GM12878 (cell line): ENCODE data around the gene CST6.

Experiments used
- HDAC2 ChIP-seq: fragments of 200-600 bp; sonication (generic); IDR thresholded peaks from 2 replicates; pipeline ENCODE4 v1.6.1; 2017
- MEF2B ChIP-seq: fragments of 450-650 bp; IDR thresholded peaks from 2 replicates; pipeline ENCODE4 v1.6.1; 2018; ENCODE audit warnings: mild to moderate bottlenecking, moderate library complexity; ENCODE audit not compliant: partially characterized antibody, poor library complexity, severe bottlenecking
- POLR2A ChIP-seq: IDR thresholded peaks from 2 replicates; pipeline ENCODE4 v1.6.1; 2011; ENCODE audit warnings: low read depth, mild to moderate bottlenecking, low read length
- RAD21 ChIP-seq: IDR thresholded peaks from 2 replicates; pipeline ENCODE4 v1.6.1; 2011; ENCODE audit warnings: mild to moderate bottlenecking, low read depth, low read length, moderate library complexity; ENCODE audit not compliant: insufficient read depth
- SRF ChIP-seq, 2 experiments: IDR thresholded peaks; 2 replicates each; pipeline ENCODE4 v1.6.1; 2011; ENCODE audit warnings: low read depth in 2 of 2, low read length in 2 of 2, mild to moderate bottlenecking in 1 of 2, moderate library complexity in 1 of 2

DNA sequence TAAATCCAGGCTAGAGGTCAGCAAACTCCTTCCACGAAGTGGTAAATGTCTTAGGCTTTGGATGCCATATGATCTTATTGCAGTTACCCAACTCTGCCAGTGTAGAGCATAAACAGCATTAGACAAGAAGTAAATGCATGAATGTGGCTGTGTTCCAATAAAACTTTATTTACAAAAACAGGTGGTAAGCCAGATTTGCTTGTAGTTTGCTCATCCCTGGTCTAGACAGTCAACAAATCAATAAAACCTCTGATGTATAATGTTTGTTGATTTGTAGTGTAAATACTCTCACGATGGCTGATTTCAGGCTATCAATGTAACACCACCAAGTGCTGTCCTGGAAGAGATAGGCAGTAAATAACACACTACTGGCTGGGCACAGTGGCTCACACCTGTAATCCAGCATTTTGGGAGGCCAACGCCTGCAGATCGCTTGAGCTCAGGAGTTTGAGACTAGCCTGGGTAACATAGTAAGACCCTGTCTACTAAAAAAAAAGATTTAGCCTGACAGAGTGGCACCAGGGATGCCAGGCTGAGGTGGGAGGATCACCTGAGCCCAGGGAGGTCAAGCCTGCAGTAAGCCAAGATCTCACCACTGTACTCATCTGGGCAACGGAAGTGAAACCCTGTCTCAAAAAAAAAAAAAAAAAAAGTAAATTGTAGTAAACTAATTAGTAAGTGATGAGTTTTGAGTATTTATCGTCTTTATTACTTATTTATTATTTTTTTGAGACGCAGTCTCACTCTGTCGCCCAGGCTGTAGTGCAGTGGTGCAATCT is 21.3 kb downstream of the CST6 start:
- TF ChIP-seq HDAC2 (no peak), MEF2B (no peak), POLR2A (no peak), RAD21 (no peak), SRF (IDR thresholded peaks at IDR 0.05; ENCODE audit: low read depth in 2 of 2, low read length in 2 of 2) (no peak)
